SK-N-SH treated with all-trans-retinoic acid at 6 μM for 48 hours (cell line): Measurements from ENCODE around the gene PRDM5.

Experiments
- ATAC-seq: fragments of 200-7000 bp; cut with Tn5 transposase; 3 replicates; pipeline ENCODE4 v1.9.1; 2020; ENCODE audit warnings: mild to moderate bottlenecking, moderate library complexity
- ARNTL ChIP-seq: fragments of 450-650 bp; formaldehyde crosslinking; IDR thresholded peaks from 2 replicates; pipeline ENCODE4 v1.5.0; 2020; ENCODE audit warnings: low read depth, mild to moderate bottlenecking, moderate library complexity, borderline replicate concordance
- BACH2 ChIP-seq: fragments of 250-450 bp; sonication (Bioruptor Pico); IDR thresholded peaks from 2 replicates; pipeline ENCODE4 v1.9.0; 2021; ENCODE audit warnings: mild to moderate bottlenecking, borderline replicate concordance
- CSDC2 ChIP-seq: fragments of 250-450 bp; sonication (Bioruptor Pico); IDR thresholded peaks from 2 replicates; pipeline ENCODE4 v1.5.0; 2020; ENCODE audit warnings: mild to moderate bottlenecking, moderate library complexity
- ESRRG ChIP-seq: fragments of 250-450 bp; sonication (Bioruptor Pico); IDR thresholded peaks from 2 replicates; pipeline ENCODE4 v1.6.1; 2021; ENCODE audit warnings: mild to moderate bottlenecking
- GLIS3 ChIP-seq: fragments of 250-450 bp; sonication (Bioruptor Pico); IDR thresholded peaks from 2 replicates; pipeline ENCODE4 v1.5.0; 2020; ENCODE audit warnings: mild to moderate bottlenecking, moderate library complexity
- ISL1 ChIP-seq: fragments of 250-450 bp; sonication (Bioruptor Pico); IDR thresholded peaks from 2 replicates; pipeline ENCODE4 v2.1.2; 2022; ENCODE audit warnings: mild to moderate bottlenecking, moderate library complexity
- OSR1 ChIP-seq: fragments of 250-450 bp; sonication (Bioruptor Pico); IDR thresholded peaks from 2 replicates; pipeline ENCODE4 v1.8.0; 2022; ENCODE audit warnings: moderate library complexity, mild to moderate bottlenecking, inconsistent platforms
- PPARA ChIP-seq: fragments of 250-450 bp; sonication (Bioruptor Pico); IDR thresholded peaks from 2 replicates; pipeline ENCODE4 v1.5.0; 2020; ENCODE audit warnings: mild to moderate bottlenecking, borderline replicate concordance
- RARB ChIP-seq: fragments of 250-450 bp; sonication (Bioruptor Pico); IDR thresholded peaks from 2 replicates; pipeline ENCODE4 v1.8.0; 2021; ENCODE audit warnings: mild to moderate bottlenecking, moderate library complexity
- SNAI2 ChIP-seq: fragments of 250-450 bp; sonication (Bioruptor Pico); IDR thresholded peaks from 2 replicates; pipeline ENCODE4 v1.5.0; 2020; ENCODE audit warnings: mild to moderate bottlenecking, moderate library complexity
- TCF4 ChIP-seq: fragments of 250-450 bp; sonication (Bioruptor Pico); IDR thresholded peaks from 2 replicates; pipeline ENCODE4 v1.8.0; 2021; ENCODE audit warnings: mild to moderate bottlenecking, moderate library complexity, borderline replicate concordance
- TOX ChIP-seq: fragments of 250-450 bp; sonication (Bioruptor Pico); IDR thresholded peaks from 2 replicates; pipeline ENCODE4 v1.8.0; 2021; ENCODE audit warnings: mild to moderate bottlenecking, moderate library complexity, borderline replicate concordance
- ZC3H10 ChIP-seq: fragments of 250-450 bp; sonication (Bioruptor Pico); IDR thresholded peaks from 2 replicates; pipeline ENCODE4 v1.5.1; 2021; ENCODE audit warnings: mild to moderate bottlenecking, moderate library complexity
- ZFP3 ChIP-seq: fragments of 250-450 bp; sonication (Bioruptor Pico); IDR thresholded peaks from 2 replicates; pipeline ENCODE4 v1.5.0; 2020; ENCODE audit warnings: mild to moderate bottlenecking, moderate library complexity
- ZFP30 ChIP-seq: fragments of 450-650 bp; formaldehyde crosslinking; IDR thresholded peaks from 2 replicates; pipeline ENCODE4 v1.5.0; 2022; ENCODE audit warnings: mild to moderate bottlenecking, moderate library complexity
- ZNF565 ChIP-seq: fragments of 450-650 bp; formaldehyde crosslinking; conservative IDR thresholded peaks from 2 replicates; pipeline ENCODE4 v1.5.0; 2020; ENCODE audit warnings: low read depth, mild to moderate bottlenecking, moderate library complexity
- ZNF70 ChIP-seq: fragments of 450-650 bp; formaldehyde crosslinking; IDR thresholded peaks from 2 replicates; pipeline ENCODE4 v1.5.0; 2020; ENCODE audit warnings: mild to moderate bottlenecking, moderate library complexity
- ZNF8 ChIP-seq: fragments of 450-650 bp; formaldehyde crosslinking; IDR thresholded peaks from 2 replicates; pipeline ENCODE4 v1.5.0; 2020; ENCODE audit warnings: mild to moderate bottlenecking, moderate library complexity
- TF ChIP-seq, protein P1 (sequence below): fragments of 250-450 bp; sonication (Bioruptor Pico); IDR thresholded peaks from 2 replicates; pipeline ENCODE4 v1.5.1; 2020; ENCODE audit warnings: low read depth, mild to moderate bottlenecking, moderate library complexity
- TF ChIP-seq, protein P2 (sequence below): fragments of 250-450 bp; sonication (Bioruptor Pico); IDR thresholded peaks from 2 replicates; pipeline ENCODE4 v1.8.0; 2021; ENCODE audit warnings: low read depth, mild to moderate bottlenecking, moderate library complexity, borderline replicate concordance
- TF ChIP-seq, protein P3 (sequence below): fragments of 250-450 bp; sonication (Bioruptor Pico); IDR thresholded peaks from 2 replicates; pipeline ENCODE4 v1.5.0; 2020; ENCODE audit warnings: mild to moderate bottlenecking, moderate library complexity
- TF ChIP-seq, protein P4 (sequence below): fragments of 250-450 bp; sonication (Bioruptor Pico); IDR thresholded peaks from 2 replicates; pipeline ENCODE4 v1.5.1; 2021; ENCODE audit warnings: mild to moderate bottlenecking, moderate library complexity

Gene PRDM5

DNA sequence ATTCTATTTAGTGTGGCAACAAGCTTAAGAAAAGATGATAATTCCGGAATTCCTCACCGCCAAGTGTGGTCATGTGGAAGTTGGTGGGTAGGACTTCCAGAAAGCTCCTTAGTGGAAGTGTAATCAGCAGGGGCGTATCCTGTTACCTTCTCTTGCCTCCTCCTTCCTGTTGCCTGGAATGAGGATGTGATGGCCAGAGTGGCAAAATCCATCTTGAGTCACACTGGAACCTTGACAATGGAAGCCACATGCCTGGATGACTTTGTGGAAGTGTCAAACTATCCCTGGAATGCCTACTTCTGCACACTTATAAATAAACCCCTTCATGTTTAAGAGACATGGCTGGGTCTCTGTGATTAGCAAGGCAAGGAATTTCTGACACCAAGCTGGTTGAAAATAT is 191.0 kb downstream of the PRDM5 start (continued):
- TF ChIP-seq CSDC2 (CRISPR knock-in tag) (no peak), ESRRG (CRISPR knock-in tag) (no peak), BACH2 (CRISPR knock-in tag) (no peak), ISL1 (CRISPR knock-in tag) (no peak), TOX (CRISPR knock-in tag) (no peak), ZNF70 (no peak), ZNF8 (no peak), ZFP30 (CRISPR knock-in tag) (no peak), GLIS3 (CRISPR knock-in tag) (no peak), ZFP3 (CRISPR knock-in tag) (no peak), RARB (CRISPR knock-in tag) (no peak), ZNF565 (CRISPR knock-in tag) (no peak)
- TF ChIP-seq, protein P1, sequence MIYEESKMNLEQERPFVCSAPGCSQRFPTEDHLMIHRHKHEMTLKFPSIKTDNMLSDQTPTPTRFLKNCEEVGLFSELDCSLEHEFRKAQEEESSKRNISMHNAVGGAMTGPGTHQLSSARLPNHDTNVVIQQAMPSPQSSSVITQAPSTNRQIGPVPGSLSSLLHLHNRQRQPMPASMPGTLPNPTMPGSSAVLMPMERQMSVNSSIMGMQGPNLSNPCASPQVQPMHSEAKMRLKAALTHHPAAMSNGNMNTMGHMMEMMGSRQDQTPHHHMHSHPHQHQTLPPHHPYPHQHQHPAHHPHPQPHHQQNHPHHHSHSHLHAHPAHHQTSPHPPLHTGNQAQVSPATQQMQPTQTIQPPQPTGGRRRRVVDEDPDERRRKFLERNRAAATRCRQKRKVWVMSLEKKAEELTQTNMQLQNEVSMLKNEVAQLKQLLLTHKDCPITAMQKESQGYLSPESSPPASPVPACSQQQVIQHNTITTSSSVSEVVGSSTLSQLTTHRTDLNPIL (CRISPR knock-in tag), result no peak

DNA sequence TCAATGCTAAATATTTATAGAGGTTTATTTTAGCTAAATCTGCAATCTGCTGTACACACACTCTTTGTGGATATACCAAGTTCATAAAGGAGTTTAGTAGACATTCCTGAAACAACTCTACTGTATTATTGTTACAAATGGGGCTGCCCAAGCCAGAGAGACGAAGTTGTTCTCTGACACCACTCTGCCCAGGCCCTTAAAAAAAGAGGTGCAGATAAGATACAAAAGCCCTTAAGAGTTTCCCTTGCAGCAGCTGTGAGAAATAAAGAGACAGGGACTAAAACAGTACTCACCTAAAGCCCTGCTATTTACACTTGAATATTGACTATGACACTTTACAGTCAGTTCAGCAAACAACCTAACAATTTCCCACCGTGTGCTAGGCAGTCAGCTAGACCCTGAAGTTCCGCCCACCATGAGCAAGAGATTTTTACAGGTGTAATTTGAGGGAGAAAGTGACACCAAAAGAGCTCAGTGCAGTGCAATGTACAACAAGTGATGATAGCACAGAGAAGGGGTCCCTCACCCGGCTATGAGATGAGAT is 191.7 kb downstream of the PRDM5 start:
- TF ChIP-seq ZFP30 (CRISPR knock-in tag) (no peak), GLIS3 (CRISPR knock-in tag) (no peak), ZNF70 (no peak), ZC3H10 (CRISPR knock-in tag) (no peak), ZFP3 (CRISPR knock-in tag) (no peak), ZNF565 (CRISPR knock-in tag) (no peak), RARB (CRISPR knock-in tag) (no peak), TCF4 (CRISPR knock-in tag) (no peak), CSDC2 (CRISPR knock-in tag) (no peak), TOX (CRISPR knock-in tag) (no peak), ISL1 (CRISPR knock-in tag) (no peak), OSR1 (no peak), PPARA (no peak), ESRRG (CRISPR knock-in tag) (no peak), ARNTL (CRISPR knock-in tag) (no peak), SNAI2 (CRISPR knock-in tag) (no peak)
- TF ChIP-seq, protein P2, sequence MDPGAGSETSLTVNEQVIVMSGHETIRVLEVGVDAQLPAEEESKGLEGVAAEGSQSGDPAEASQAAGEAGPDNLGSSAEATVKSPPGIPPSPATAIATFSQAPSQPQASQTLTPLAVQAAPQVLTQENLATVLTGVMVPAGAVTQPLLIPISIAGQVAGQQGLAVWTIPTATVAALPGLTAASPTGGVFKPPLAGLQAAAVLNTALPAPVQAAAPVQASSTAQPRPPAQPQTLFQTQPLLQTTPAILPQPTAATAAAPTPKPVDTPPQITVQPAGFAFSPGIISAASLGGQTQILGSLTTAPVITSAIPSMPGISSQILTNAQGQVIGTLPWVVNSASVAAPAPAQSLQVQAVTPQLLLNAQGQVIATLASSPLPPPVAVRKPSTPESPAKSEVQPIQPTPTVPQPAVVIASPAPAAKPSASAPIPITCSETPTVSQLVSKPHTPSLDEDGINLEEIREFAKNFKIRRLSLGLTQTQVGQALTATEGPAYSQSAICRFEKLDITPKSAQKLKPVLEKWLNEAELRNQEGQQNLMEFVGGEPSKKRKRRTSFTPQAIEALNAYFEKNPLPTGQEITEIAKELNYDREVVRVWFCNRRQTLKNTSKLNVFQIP (CRISPR knock-in tag), result no peak
- TF ChIP-seq, protein P3, sequence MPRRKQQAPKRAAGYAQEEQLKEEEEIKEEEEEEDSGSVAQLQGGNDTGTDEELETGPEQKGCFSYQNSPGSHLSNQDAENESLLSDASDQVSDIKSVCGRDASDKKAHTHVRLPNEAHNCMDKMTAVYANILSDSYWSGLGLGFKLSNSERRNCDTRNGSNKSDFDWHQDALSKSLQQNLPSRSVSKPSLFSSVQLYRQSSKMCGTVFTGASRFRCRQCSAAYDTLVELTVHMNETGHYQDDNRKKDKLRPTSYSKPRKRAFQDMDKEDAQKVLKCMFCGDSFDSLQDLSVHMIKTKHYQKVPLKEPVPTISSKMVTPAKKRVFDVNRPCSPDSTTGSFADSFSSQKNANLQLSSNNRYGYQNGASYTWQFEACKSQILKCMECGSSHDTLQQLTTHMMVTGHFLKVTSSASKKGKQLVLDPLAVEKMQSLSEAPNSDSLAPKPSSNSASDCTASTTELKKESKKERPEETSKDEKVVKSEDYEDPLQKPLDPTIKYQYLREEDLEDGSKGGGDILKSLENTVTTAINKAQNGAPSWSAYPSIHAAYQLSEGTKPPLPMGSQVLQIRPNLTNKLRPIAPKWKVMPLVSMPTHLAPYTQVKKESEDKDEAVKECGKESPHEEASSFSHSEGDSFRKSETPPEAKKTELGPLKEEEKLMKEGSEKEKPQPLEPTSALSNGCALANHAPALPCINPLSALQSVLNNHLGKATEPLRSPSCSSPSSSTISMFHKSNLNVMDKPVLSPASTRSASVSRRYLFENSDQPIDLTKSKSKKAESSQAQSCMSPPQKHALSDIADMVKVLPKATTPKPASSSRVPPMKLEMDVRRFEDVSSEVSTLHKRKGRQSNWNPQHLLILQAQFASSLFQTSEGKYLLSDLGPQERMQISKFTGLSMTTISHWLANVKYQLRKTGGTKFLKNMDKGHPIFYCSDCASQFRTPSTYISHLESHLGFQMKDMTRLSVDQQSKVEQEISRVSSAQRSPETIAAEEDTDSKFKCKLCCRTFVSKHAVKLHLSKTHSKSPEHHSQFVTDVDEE (CRISPR knock-in tag), result no peak
- TF ChIP-seq, protein P4, sequence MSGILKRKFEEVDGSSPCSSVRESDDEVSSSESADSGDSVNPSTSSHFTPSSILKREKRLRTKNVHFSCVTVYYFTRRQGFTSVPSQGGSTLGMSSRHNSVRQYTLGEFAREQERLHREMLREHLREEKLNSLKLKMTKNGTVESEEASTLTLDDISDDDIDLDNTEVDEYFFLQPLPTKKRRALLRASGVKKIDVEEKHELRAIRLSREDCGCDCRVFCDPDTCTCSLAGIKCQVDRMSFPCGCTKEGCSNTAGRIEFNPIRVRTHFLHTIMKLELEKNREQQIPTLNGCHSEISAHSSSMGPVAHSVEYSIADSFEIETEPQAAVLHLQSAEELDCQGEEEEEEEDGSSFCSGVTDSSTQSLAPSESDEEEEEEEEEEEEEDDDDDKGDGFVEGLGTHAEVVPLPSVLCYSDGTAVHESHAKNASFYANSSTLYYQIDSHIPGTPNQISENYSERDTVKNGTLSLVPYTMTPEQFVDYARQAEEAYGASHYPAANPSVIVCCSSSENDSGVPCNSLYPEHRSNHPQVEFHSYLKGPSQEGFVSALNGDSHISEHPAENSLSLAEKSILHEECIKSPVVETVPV (CRISPR knock-in tag), result no peak
- TF ChIP-seq, protein P1 (CRISPR knock-in tag), result no peak
- ATAC-seq, result no peak
